SH-SY5Y (cell line): ENCODE data around the gene ANKRD24.

Experiments used
- GATA2 ChIP-seq: IDR thresholded peaks from 2 replicates; pipeline ENCODE4 v1.6.1; 2011; ENCODE audit warnings: mild to moderate bottlenecking, low read depth, low read length
- GATA3 ChIP-seq: IDR thresholded peaks from 2 replicates; pipeline ENCODE4 v1.6.1; 2011; ENCODE audit warnings: low read depth, mild to moderate bottlenecking, low read length, moderate library complexity

GRCh38 chr19:4228765-4229178 is 46.3 kb downstream of the ANKRD24 start:
- no peak for TF ChIP-seq GATA2
- TF ChIP-seq GATA3, result no peak
